ENCODE data around the gene ZNF93. TPM values are rescaled to one million over a fixed set of nuclear protein-coding genes. Genes with fewer than 3 reads are reported as not detected.
A peak's percentile ranks its signal among the peaks of the same experiment; 100 is the strongest.

ZNF93 gene
- total RNA-seq (2021) (37.8 to 47.4 TPM (median 41.7 TPM) in 3 replicates), Bru-seq, nascent RNA (percentile 95 among the genes with signal in this experiment)
- long read RNA-seq, experiment 1, transcript ZNF93-201 (4 exons, 2,648 nt) = major isoform, 106 of 165 reads
- long read RNA-seq, experiment 1, transcript ZNF93-205 (4 exons, 590 nt) = minor isoform, 5 of 165 reads
- long read RNA-seq, experiment 1, partial matches to known transcripts = 13 of 165 reads
- long read RNA-seq, experiment 1, other reads (novel, unspliced or antisense) = 39 of 165 reads
- long read RNA-seq, experiment 2, transcript ZNF93-201 (4 exons, 2,648 nt) = major isoform, 35 of 70 reads
- long read RNA-seq, experiment 2, partial matches to known transcripts = 20 of 70 reads
- long read RNA-seq, experiment 2, other reads (novel, unspliced or antisense) = 12 of 70 reads
- long read RNA-seq, experiment 3, transcript ZNF93-201 (4 exons, 2,648 nt) = major isoform, 43 of 86 reads
- long read RNA-seq, experiment 3, transcript ZNF93-206 (4 exons, 1,334 nt) = minor isoform, 5 of 86 reads
- long read RNA-seq, experiment 3, partial matches to known transcripts = 2 of 86 reads
- long read RNA-seq, experiment 3, other reads (novel, unspliced or antisense) = 28 of 86 reads

- peak within 1 kb of the TSS; percentile 97 for H3K4me3 Mint-ChIP-seq
- H3K27ac Mint-ChIP-seq = peak within 1 kb of the TSS; percentile 100
- peaks cover 51% of the 10 kb centered on the region for H3K4me1 Mint-ChIP-seq
- peaks cover 8% of the 10 kb centered on the region for H3K9me3 Mint-ChIP-seq
- ChIA-PET CTCF (interaction anchor here (1.0 to 2.4 kb wide), 5 partner anchors 8 to 347 kb away, joined by 3 to 9 read pairs (median 3); partner anchors contain the start of gene ZNF506), POLR2A (interaction anchor here (0.6 to 6.0 kb wide), 23 partner anchors 12 to 524 kb away, joined by 3 to 70 read pairs (median 4); partner anchors contain the start of genes ZNF101, ZNF14, ZNF253 and ZNF506)
- peak; percentile 94 for DNase-seq (ENCODE audit: low spot score)
- no peaks in the 10 kb centered on the region for H3K27me3 Mint-ChIP-seq (ENCODE audit: low read depth)
- peaks cover 27% of the 10 kb centered on the region for H3K36me3 Mint-ChIP-seq
- ATAC-seq = peak; percentile 94
- TF ChIP-seq ATF3 (CRISPR knock-in tag; conservative IDR thresholded peaks at IDR 0.05) (no peak), EMX1 (CRISPR knock-in tag; IDR thresholded peaks at IDR 0.05) (peak; percentile 23; the same call in 1 of the 2 replicates), ZNF532 (CRISPR knock-in tag; IDR thresholded peaks at IDR 0.05; ENCODE audit: borderline replicate concordance) (no peak), CDX4 (CRISPR knock-in tag; IDR thresholded peaks at IDR 0.05; ENCODE audit: borderline replicate concordance) (no peak), ARID4B (CRISPR knock-in tag; IDR thresholded peaks at IDR 0.05; ENCODE audit: borderline replicate concordance) (peak; percentile 62), ZNF317 (CRISPR knock-in tag; IDR thresholded peaks at IDR 0.05; ENCODE audit: borderline replicate concordance, low read depth) (no peak), ZBTB21 (CRISPR knock-in tag; IDR thresholded peaks at IDR 0.05; ENCODE audit: borderline replicate concordance) (no peak), TEAD1 (CRISPR knock-in tag; IDR thresholded peaks at IDR 0.05) (0 out of 2 replicates have a peak, but pooled peaks have one; percentile 24), ZNF396 (CRISPR knock-in tag; IDR thresholded peaks at IDR 0.05; ENCODE audit: borderline replicate concordance) (no peak), SOX15 (CRISPR knock-in tag; IDR thresholded peaks at IDR 0.05) (no peak), ZNF138 (CRISPR knock-in tag; conservative IDR thresholded peaks at IDR 0.05) (no peak), SP1 (CRISPR knock-in tag; conservative IDR thresholded peaks at IDR 0.05) (peak; percentile 43), MXD4 (CRISPR knock-in tag; IDR thresholded peaks at IDR 0.05; ENCODE audit: borderline replicate concordance) (no peak), CREM (CRISPR knock-in tag; IDR thresholded peaks at IDR 0.05) (0 out of 2 replicates have a peak, but pooled peaks have one; percentile 37), JUN (CRISPR knock-in tag; IDR thresholded peaks at IDR 0.05) (no peak), GRHL2 (CRISPR knock-in tag; IDR thresholded peaks at IDR 0.05; ENCODE audit: insufficient replicate concordance, severe bottlenecking) (no peak), TCF7 (CRISPR knock-in tag; IDR thresholded peaks at IDR 0.05; ENCODE audit: low read depth) (no peak), ZBTB43 (CRISPR knock-in tag; IDR thresholded peaks at IDR 0.05) (0 out of 2 replicates have a peak, but pooled peaks have one; percentile 45), PRDM15 (CRISPR knock-in tag; IDR thresholded peaks at IDR 0.05) (0 out of 2 replicates have a peak, but pooled peaks have one; percentile 39)
Observed at GRCh38 chr19:19900729-19901444, at the start of gene ZNF93. ZNF93 (plus strand) TSS chr19:19900946; CDS start chr19:19901089, 143 bp downstream.

All from WTC11 (cell line).